HG03108 (cell line): Measurements from ENCODE around the gene SLC6A15.

Experiments used
- ATAC-seq: cut with Tn5 transposase; IDR thresholded peaks from one replicate; pipeline ENCODE4 v1.9.1; 2021; ENCODE audit warnings: moderate library complexity; ENCODE audit not compliant: unreplicated experiment

Gene SLC6A15

GRCh38 chr12:84912198-84913128 lies at the start of gene SLC6A15:
TSS of gene SLC6A15 (minus strand) at chr12:84912799. CDS start at chr12:84892120, 20,679 bp downstream.
- no peak for ATAC-seq

- ATAC-seq = no peak
Observed at GRCh38 chr12:84960918-84961317, 48.3 kb upstream of the SLC6A15 start.

GRCh38 chr12:84955298-84955697 lies 42.7 kb upstream of the SLC6A15 start:
- ATAC-seq = no peak

GRCh38 chr12:84954415-84954814 lies 41.8 kb upstream of the SLC6A15 start:
- no peak for ATAC-seq

GRCh38 chr12:84950971-84951546 lies 38.5 kb upstream of the SLC6A15 start:
- ATAC-seq = no peak

DNA sequence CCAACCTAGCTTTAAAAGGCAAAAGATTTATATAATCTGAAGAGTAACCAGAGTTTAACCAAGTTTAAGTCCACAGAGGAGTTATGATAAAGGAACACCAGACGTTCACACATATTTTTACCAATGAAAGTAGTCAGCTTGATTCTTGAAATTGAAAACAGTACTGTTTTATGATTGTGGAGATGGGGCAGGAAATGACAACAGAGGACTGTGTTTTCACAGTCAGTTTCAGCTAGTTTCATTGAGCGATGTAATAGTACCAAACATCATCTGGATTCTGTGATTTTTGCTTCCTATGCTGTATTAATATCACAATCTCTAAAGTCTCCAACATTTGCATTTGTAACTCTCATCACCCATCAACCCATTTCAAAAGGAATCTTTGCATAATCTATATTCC lies 34.2 kb upstream of the SLC6A15 start:
- ATAC-seq = no peak

DNA sequence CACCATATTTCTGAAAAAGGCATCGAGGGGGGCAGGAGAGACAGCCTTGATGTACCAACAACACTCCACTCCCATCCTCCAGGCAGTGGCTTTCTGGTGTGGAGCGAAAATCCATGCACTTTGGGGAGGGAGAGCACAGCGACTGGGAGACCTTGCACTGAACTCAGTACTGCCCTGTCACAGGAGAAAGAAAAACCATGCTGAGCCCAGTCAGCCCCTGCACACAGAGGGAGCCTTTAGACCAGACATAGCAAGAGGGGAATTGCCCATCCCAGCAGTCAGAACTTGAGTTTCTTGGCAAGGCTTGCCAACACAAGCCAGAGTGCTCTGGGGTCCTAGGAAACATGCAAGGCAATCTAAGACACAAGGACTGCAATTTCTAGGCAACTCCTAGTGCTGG lies 24.8 kb upstream of the SLC6A15 start:
- no peak for ATAC-seq

DNA sequence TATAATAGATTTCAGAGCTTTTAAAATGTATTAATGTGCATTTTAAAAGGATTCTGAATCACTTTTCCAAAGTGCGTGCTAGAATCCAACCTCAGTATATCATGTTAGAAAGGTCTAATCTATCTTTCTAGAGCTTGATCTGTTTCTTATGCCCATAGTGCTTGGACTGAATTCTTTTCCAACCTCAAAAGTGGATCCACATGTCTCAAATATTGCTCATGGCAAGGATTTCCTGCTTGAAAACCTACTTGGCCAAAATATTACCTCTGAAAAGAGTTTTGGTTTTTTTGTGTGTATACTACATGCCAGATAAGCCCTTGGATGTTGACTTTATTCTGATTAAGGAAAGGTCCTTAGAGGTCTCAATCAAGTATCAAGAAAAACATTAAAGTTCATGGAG lies 16.9 kb upstream of the SLC6A15 start:
- ATAC-seq = no peak

GRCh38 chr12:84924981-84925380 lies 12.4 kb upstream of the SLC6A15 start:
- no peak for ATAC-seq

DNA sequence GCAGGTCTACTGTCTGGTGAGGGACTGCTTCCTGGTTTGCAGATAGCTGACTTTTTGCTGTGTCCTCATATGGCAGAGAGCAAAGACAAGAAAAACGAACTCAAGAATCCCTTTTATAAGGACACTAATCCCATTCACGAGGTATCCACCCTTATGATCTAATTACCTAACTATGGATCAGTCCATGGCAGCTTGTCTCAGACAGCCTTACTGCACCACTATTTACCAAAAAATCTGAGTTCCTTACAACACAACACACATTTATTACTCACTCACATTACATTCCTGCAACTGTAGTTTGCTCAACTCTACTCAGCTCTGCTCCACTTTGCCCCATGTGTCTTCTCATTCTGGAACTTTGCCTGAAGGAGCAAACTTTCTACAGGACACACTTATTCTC lies 10.1 kb upstream of the SLC6A15 start:
- no peak for ATAC-seq

GRCh38 chr12:84920331-84920730 lies 7.7 kb upstream of the SLC6A15 start:
- ATAC-seq = no peak

- ATAC-seq = no peak
Observed at GRCh38 chr12:84919271-84919670, 6.7 kb upstream of the SLC6A15 start.

DNA sequence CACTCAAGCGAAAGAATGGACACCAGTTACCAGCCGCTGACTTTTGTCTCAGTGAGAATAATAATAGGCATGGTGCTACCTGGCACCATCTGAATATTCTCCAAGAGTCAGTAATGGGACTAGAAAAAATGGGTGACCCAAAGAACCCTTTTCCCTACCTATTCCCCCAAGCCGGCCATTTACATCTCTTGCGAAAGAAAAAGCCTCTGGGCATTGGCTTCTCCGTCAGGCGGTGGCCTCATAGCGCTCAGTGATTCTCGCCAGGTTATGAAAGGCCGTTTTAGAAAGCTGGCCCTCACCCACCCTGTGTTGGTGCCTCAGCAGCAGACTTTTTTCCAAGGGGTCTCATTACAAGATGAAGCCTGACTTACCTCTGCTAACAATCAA lies 523 bp upstream of the SLC6A15 start:
- ATAC-seq = no peak

- ATAC-seq = no peak
Observed at GRCh38 chr12:84911271-84912197, 1.1 kb downstream of the SLC6A15 start.

- ATAC-seq = no peak
Observed at GRCh38 chr12:84910549-84911241, 1.9 kb downstream of the SLC6A15 start.

DNA sequence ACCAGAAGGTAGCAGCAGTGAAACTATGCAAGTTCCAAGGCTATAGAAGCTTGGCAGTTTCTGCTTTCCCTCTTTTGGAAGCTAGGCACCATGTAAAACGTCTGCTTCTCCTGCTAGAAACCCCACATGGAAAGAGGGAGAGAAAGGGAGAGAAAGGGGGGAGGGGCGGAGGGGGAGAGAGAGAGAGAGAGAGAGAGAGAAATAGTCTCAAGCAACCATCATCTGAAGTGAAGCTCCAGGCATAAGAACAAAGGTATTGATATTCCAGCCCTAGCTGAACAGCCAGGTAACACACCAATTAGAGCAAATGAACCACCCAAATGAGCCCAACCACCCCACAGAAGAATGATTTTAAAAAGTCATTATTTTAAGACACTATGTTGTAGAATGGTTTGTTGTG lies 8.5 kb downstream of the SLC6A15 start:
- ATAC-seq = no peak

DNA sequence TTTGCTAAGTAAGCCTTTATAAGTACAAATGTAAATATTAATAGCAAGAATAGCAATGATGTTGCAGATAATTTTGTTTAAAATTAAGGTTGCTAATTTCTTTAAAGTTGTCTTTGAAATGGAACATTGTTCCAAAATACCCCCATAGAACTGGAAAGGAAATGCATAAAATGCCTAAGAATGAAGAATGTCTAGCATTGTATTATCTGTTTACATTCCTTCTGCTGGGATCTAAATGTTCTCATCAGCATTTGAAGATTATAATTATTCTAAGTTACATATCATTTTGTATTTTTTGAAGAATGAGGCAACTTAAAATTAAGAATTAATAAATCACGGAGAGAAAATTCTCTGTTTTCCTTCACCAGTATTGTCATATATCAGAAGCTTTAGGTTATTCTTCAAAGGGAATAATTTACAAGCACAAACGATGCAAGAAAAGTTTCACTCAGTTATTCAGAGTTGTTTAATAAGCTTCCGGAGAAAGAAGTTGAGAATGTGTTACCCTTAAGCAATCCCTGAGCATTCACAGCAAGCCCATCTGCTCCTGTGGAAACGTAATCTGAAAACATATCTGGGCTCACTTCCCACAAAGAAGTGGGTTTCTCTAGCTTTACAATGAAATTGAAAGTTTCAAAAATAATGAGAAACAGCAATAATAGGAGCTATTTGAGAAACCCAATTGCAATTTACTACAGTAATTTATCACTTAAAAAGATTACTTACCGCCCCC lies 21.3 kb downstream of the SLC6A15 start:
- no peak for ATAC-seq

DNA sequence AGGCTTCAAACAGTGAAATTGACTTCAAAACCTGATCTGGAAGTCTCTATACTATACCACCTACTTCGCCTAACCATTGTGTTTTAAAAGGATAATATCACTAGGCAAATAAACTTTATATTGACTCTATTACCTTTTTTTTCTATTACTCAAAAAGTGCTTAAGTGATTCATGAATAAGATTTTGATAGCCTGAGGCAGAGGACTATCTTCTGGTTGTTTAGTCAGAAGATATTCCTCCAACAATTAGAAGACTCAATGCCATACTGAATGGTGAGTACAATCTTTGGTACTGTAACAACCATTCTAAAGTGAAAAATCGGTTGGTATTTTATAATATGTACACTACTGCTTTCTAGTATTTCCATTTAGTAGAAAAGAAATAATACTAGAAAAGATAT lies 22.8 kb downstream of the SLC6A15 start:
- no peak for ATAC-seq

- no peak for ATAC-seq
Observed at GRCh38 chr12:84888861-84889260, 23.7 kb downstream of the SLC6A15 start.

DNA sequence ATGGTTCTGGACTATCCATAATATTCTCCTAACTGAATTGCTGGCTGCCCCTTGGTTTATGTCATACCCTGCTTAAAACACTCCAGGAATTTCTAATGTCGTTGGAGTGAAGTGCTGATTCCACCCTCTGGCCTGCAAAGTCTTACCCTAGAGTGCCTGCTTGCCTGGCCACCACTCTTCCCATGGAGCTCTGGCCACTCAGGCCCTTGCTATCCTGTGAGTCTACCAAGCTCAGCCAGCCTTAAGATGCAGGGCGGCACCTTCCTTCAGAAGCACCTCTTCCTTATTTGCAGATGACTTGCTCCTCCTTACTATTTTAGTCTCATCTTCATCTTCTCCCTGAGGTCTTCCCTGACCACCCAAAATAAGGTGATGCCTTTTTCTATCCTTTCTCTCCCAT lies 35.3 kb downstream of the SLC6A15 start:
- no peak for ATAC-seq
